Transverse colon (tissue), 4 donors: ENCODE results near the gene MRPL45. TPM values are rescaled to one million over a fixed set of nuclear protein-coding genes. Genes with fewer than 3 reads are reported as not detected.
A peak's percentile ranks its signal among the peaks of the same experiment; 100 is the strongest.
"Not testable (repeated sequence)": the region's sequence is repeated elsewhere in the genome, so short reads cannot be mapped to it uniquely, and the experiment has no call there.

Experiments
- DNase-seq: peaks from one replicate; pipeline ENCODE4 v3.0.0-alpha.2; 2019
- H3K27ac ChIP-seq, 4 donors: fragments of 200-600 bp; sonication (generic); 2 replicates each; pipeline ENCODE4 v1.5.1; 2016 to 2018; ENCODE audit warnings: inconsistent platforms in 4 of 4
- H3K27me3 ChIP-seq: fragments of 200-600 bp; sonication (generic); 2 replicates; pipeline ENCODE4 v1.5.1; 2017; ENCODE audit warnings: inconsistent platforms
- H3K36me3 ChIP-seq, 4 donors: fragments of 200-600 bp; sonication (generic); 2 replicates each; pipeline ENCODE4 v1.5.1; 2017 to 2019; ENCODE audit warnings: inconsistent platforms in 4 of 4
- H3K4me1 ChIP-seq, 4 donors: fragments of 200-600 bp; sonication (generic); 2 replicates each; pipeline ENCODE4 v1.5.1; 2017 to 2020; ENCODE audit warnings: inconsistent platforms in 4 of 4
- H3K4me3 ChIP-seq, 4 donors: fragments of 200-600 bp; sonication (generic); 1 replicate in 1 of 4; 2 replicates in 3 of 4; pipeline versions ENCODE4 v1.5.1 to v1.6.1; 2017 to 2019; ENCODE audit warnings: inconsistent platforms in 4 of 4
- H3K9me3 ChIP-seq, 2 donors: fragments of 200-600 bp; sonication (generic); 2 replicates each; pipeline ENCODE4 v1.5.1; 2017 to 2019; ENCODE audit warnings: inconsistent platforms in 2 of 2
- EP300 ChIP-seq: sonication (generic); formaldehyde crosslinking; IDR thresholded peaks from one replicate; pipeline ENCODE4 v1.6.1; 2017; ENCODE audit warnings: antibody characterized with exemption, low read depth
- POLR2A ChIP-seq: fragments of 450-650 bp; IDR thresholded peaks from one replicate; pipeline ENCODE4 v1.6.1; 2016; ENCODE audit warnings: antibody characterized with exemption, mild to moderate bottlenecking, moderate library complexity
- POLR2AphosphoS5 ChIP-seq, 3 donors: sonication (generic); formaldehyde crosslinking; IDR thresholded peaks; one replicate each; pipeline ENCODE4 v1.6.1; 2016; ENCODE audit warnings: antibody characterized with exemption in 3 of 3
- WGBS, 2 donors: methylation state at CpG; one replicate each; pipeline ENCODE4 v1.1.5; 2018; ENCODE audit warnings: low coverage in 1 of 2; 5-methylcytosine and 5-hydroxymethylcytosine counted together
- in situ Hi-C, 4 donors: fragments of 200-750 bp; cut with MboI; loops; one replicate each; pipeline versions ENCODE4 v1.15.0 to v1.15.1; 2017; ENCODE audit warnings: low sequenced_read_pairs in 3 of 4, low pct_ligation_motif_present in 1 of 4, low pct_unique_long_range_greater_than_20kb in 1 of 4
- intact Hi-C: fragments of 100-400 bp; cut with DNase I; formaldehyde crosslinking; loops from one replicate; pipeline ENCODE4 v1.15.1; 2023; ENCODE audit warnings: low total_unique reads
- total RNA-seq, 4 donors: library from RNA; depleted of rRNA; stranded (reverse); fragments of >200 nt; gene quantifications; one replicate each; pipeline ENCODE4 v1.1.0, GENCODE V29; 2016
- TF ChIP-seq, protein P1 (sequence below), 5 experiments: fragments of 200-600 bp in 3 of 5; fragments of 450-650 bp in 2 of 5; sonication (generic) in 3 of 5; IDR thresholded peaks; 1 replicate in 2 of 5; 2 replicates in 3 of 5; pipeline ENCODE4 v1.5.1; 2016 to 2017; ENCODE audit warnings: antibody characterized with exemption in 5 of 5, inconsistent platforms in 3 of 5, mild to moderate bottlenecking in 2 of 5, moderate library complexity in 1 of 5

Gene MRPL45
- total RNA-seq, 4 donors from 2014 or later = 5.2 to 30.8 (median 18.9) TPM

DNA sequence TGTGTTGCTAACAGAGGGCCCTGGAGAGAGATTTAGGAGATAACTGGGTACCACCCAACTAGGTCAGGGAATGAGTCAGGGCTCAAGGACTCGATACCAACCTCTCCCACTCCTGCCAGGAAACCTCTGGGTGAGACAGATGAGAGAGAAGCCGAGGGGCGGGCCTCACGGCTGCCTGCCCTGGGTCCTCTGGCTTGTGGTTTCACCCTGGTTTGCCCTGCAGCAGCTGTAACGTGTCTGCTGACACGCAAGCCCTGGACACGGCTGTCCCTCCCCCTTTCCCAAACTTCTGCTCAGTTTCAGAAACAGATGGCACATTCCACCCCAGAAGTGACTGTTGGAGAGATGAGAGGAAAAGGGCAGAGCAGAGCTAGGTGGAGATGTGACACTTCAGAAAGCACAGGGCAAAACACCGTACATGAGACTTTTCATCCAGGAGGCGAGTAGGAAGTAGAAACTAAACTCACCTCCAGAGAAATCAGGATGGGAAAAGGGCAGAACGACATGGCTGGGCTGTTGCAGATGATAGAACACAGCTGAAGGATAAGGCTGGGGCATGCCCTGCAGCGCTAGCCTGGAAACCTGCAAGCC, 10.4 kb upstream of the MRPL45 start:
- H3K4me3 ChIP-seq, H3K9me3 ChIP-seq, in situ Hi-C loops, H3K27me3 ChIP-seq, intact Hi-C loops, H3K36me3 ChIP-seq, H3K4me1 ChIP-seq: not testable (repeated sequence)
- peak in 2 of 3 donors; percentile 17 to 49 for TF ChIP-seq POLR2AphosphoS5 (IDR thresholded peaks at IDR 0.05)
- peak overlapping the region; percentile 38 to 82 (median 60) for H3K27ac ChIP-seq
- peak; percentile 60 for DNase-seq
- 31% methylated on average over 9 of the region's 11 CpGs; no CpG with 5 or more reads in 1 of the 2 donors for WGBS, 2 donors

GRCh38 chr17:38288217-38288827, 8.6 kb upstream of the MRPL45 start:
- in situ Hi-C loops, H3K4me3 ChIP-seq, H3K36me3 ChIP-seq, H3K4me1 ChIP-seq, H3K27ac ChIP-seq, intact Hi-C loops, DNase-seq, H3K27me3 ChIP-seq, H3K9me3 ChIP-seq: not testable (repeated sequence)
- TF ChIP-seq, protein P1, sequence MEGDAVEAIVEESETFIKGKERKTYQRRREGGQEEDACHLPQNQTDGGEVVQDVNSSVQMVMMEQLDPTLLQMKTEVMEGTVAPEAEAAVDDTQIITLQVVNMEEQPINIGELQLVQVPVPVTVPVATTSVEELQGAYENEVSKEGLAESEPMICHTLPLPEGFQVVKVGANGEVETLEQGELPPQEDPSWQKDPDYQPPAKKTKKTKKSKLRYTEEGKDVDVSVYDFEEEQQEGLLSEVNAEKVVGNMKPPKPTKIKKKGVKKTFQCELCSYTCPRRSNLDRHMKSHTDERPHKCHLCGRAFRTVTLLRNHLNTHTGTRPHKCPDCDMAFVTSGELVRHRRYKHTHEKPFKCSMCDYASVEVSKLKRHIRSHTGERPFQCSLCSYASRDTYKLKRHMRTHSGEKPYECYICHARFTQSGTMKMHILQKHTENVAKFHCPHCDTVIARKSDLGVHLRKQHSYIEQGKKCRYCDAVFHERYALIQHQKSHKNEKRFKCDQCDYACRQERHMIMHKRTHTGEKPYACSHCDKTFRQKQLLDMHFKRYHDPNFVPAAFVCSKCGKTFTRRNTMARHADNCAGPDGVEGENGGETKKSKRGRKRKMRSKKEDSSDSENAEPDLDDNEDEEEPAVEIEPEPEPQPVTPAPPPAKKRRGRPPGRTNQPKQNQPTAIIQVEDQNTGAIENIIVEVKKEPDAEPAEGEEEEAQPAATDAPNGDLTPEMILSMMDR (IDR thresholded peaks at IDR 0.05) = peak in 3 of 5 experiments; percentile 6 to 33 (median 30)
- WGBS, 2 donors = 63% methylated on average over 6 of the region's 12 CpGs; no CpG with 5 or more reads in 1 of the 2 donors

GRCh38 chr17:38289760-38290159, 7.2 kb upstream of the MRPL45 start:
- H3K4me1 ChIP-seq, intact Hi-C loops, H3K27me3 ChIP-seq, H3K27ac ChIP-seq, H3K4me3 ChIP-seq, H3K9me3 ChIP-seq, DNase-seq, H3K36me3 ChIP-seq, in situ Hi-C loops: not testable (repeated sequence)
- 100% methylated on average over 1 of the region's 1 CpG; no CpG with 5 or more reads in 1 of the 2 donors for WGBS, 2 donors

- in situ Hi-C loops, H3K4me1 ChIP-seq, DNase-seq, H3K27me3 ChIP-seq, intact Hi-C loops, H3K9me3 ChIP-seq, H3K36me3 ChIP-seq, H3K4me3 ChIP-seq: not testable (repeated sequence)
- peak overlapping the region; percentile 48 to 82 (median 74) for H3K27ac ChIP-seq
- 52 to 77% methylated on average over 9 to 21 of the region's 21 CpGs for WGBS, 2 donors
Observed at GRCh38 chr17:38295602-38296365, 1.2 kb upstream of the MRPL45 start.

GRCh38 chr17:38315497-38315896, 18.5 kb downstream of the MRPL45 start:
- TF ChIP-seq POLR2AphosphoS5 (IDR thresholded peaks at IDR 0.05) (no peak), POLR2A (no peak), EP300 (no peak)
- TF ChIP-seq, protein P1 (IDR thresholded peaks at IDR 0.05) = no peak
- no peaks in the 10 kb centered on the region for H3K27me3 ChIP-seq
- intact Hi-C loops = no loop called here
- no peak overlapping the region for H3K4me3 ChIP-seq
- no peak overlapping the region for H3K27ac ChIP-seq
- DNase-seq = no peak
- 50 to 67% methylated on average over 2 to 3 of the region's 3 CpGs for WGBS, 2 donors
- no peaks in the 10 kb centered on the region for H3K9me3 ChIP-seq
- in situ Hi-C loops = no loop called here
- no peaks in the 10 kb centered on the region for H3K4me1 ChIP-seq
- H3K36me3 ChIP-seq = peaks cover 0 to 22% (median 6%) of the 10 kb centered on the region in 4 donors
